NCI-H2171 (cell line): ENCODE data around the gene C2orf42.
A peak's percentile ranks its signal among the peaks of the same experiment; 100 is the strongest.
"Not testable (repeated sequence)": the region's sequence is repeated elsewhere in the genome, so short reads cannot be mapped to it uniquely, and the experiment has no call there.

ENCODE experiments used
- DNase-seq: peaks from one replicate; lab custom pipeline; 2025; lab: John Stamatoyannopoulos, UW

C2orf42 gene

DNA sequence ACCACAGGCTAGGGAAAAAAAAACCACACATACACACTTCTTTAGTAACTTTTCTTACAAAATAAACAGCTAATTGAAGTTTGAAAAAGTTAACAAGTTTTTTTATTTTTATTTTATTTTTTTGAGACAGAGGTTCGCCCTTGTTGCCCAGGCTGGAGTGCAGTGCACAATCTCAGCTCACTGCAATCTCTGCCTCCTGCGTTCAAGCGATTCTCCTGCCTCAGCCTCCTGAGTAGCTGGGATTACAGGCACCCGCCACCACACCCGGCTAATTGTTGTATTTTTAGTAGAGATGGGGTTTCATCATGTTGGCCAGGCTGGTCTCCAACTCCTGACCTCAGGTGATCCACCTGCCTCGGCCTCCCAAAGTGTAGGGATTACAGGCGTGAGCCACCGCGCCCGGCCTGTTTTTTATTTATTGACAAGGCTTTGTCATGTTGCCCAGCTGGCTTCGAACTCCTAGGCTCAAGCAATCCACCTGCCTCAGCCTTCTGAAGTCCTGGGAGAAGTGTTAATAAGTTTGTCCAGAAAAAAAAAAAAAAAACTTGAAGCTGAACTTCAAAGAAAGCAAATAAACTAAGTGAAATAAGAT, 21.1 kb downstream of the C2orf42 start:
- DNase-seq, result not testable (repeated sequence)

GRCh38 chr2:70161069-70161534, 29.7 kb downstream of the C2orf42 start:
- no peak for DNase-seq

DNA sequence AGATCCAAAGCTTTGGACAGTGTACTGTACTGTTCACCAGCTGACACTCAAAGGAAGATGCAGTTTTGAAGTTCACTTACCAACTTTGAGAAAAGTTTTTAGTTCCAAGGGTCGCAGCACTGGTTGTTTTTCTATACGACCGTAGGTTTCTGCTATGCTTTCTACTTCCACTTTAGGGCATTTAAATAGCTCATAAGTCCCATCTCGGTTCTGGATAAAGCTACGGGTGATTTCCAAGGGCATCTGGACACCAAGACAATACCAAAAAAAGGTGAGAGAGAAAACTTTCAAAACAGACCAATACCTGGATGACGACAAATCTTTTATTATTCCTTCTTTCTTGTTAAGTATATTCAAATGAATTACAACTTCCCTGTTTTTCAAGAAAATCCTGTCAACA, 30.3 kb downstream of the C2orf42 start:
- DNase-seq, result no peak

- not testable (repeated sequence) for DNase-seq
Observed at GRCh38 chr2:70149130-70149686, 41.6 kb downstream of the C2orf42 start.

- DNase-seq, result not testable (repeated sequence)
Observed at GRCh38 chr2:70148211-70148760, 42.5 kb downstream of the C2orf42 start.

DNA sequence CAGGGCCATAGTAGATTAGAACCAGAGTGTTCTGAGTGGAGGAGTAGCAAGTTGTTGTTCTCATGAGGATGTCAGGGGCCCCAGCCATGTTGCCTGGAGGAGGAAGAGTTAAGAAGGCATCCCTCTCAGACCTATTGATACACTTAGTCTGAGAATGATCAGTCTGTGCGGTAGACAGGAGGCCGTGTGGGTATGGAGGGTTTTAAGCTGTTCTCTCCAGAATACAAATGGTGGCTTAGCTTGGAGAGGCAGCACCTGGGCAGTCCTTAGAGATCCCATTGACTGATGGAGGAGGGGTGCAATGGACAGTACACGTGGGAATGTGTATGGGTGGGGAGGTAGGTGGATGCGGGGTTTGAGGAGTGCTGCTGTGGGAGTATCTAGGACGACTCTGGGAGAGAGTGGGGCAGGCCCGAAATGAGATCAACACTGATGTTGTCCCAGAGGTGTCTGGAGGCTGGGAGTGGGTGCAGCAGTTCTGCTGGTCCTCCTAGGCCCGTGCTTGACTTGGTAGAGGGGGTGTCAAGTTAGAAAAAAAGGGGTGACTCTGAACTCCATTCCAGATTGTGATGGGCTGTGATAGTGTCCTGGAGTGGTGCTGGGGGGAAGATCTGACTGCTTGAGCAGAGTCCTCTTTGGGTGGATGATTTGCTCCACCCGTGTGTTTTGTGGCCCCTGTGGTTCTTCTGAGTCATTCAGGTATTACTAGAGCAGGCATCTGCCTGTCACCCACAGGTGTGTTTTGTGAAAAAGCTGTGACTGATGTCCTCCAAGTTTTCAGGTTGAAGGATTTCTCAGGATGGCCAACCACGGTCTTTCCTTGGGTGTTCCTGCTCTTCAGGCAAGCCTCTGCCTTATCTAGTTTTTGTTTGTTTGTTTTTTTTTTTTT, 44.7 kb downstream of the C2orf42 start:
- DNase-seq, result no peak

- DNase-seq, result no peak
Observed at GRCh38 chr2:70145144-70145490, 45.7 kb downstream of the C2orf42 start.

GRCh38 chr2:70144443-70145143, 46.2 kb downstream of the C2orf42 start:
- DNase-seq, result no peak

GRCh38 chr2:70143314-70144150, 47.3 kb downstream of the C2orf42 start:
- DNase-seq, result no peak

- DNase-seq, result peak; percentile 99
Observed at GRCh38 chr2:70142590-70143313, 48.1 kb downstream of the C2orf42 start.

DNA sequence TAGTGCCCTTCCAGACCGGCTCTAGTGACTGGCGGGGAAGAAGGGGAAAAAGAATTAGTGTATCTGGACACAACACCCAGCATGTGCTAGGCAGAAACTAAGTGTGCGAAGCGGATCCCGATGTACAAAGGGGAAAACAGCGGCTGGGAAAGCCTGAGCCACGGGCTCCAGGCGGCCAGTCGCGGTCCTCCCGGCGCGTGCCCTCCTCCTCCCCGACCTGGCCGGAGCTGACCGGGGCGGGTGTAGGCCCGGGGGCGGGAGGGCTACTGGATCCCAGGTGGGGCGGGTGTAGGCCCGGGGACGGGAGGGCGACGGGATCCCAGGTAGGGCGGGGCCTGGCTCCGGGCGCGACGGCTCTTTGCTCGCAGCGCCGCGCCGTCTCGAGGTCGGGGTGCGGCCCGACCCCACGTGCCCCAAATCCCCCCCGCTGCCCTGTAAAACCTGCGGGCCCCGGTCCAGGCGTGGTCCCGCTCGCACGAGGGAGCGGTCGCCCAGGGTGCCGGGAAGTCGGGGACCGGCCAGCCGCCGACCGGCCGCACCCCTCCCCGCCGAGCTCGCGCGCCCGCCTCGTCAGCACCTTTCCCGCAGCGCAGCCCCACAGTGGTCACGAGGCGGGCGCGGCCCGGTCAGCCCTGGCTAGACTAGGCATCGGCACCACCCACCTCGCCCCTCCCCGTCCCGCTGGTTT, 48.8 kb downstream of the C2orf42 start:
- no peak for DNase-seq

GRCh38 chr2:70141212-70141901, 49.5 kb downstream of the C2orf42 start:
- no peak for DNase-seq

GRCh38 chr2:70140791-70141211, 50.0 kb downstream of the C2orf42 start:
- peak; percentile 36 for DNase-seq

- DNase-seq, result peak; percentile 66
Observed at GRCh38 chr2:70134323-70134983, 56.4 kb downstream of the C2orf42 start.

GRCh38 chr2:70133491-70134322, 57.1 kb downstream of the C2orf42 start:
- peak; percentile 93 for DNase-seq

- DNase-seq, result no peak
Observed at GRCh38 chr2:70133127-70133452, 57.7 kb downstream of the C2orf42 start.

- DNase-seq, result peak; percentile 82
Observed at GRCh38 chr2:70132244-70133126, 58.3 kb downstream of the C2orf42 start.
